ENCODE data around the gene P4HA1. TPM values are rescaled to one million over a fixed set of nuclear protein-coding genes. Genes with fewer than 3 reads are reported as not detected.
"Not testable (repeated sequence)": the region's sequence is repeated elsewhere in the genome, so short reads cannot be mapped to it uniquely, and the experiment has no call there.

The P4HA1 gene
- 54.8 TPM for total RNA-seq
- long read RNA-seq, transcript P4HA1-202 (15 exons, 2,727 nt), result major isoform, 41 of 84 reads
- long read RNA-seq, transcript P4HA1-203 (15 exons, 2,727 nt), result minor isoform, 21 of 84 reads
- long read RNA-seq, partial matches to known transcripts, result 10 of 84 reads
- long read RNA-seq, other reads (novel, unspliced or antisense), result 12 of 84 reads

DNA sequence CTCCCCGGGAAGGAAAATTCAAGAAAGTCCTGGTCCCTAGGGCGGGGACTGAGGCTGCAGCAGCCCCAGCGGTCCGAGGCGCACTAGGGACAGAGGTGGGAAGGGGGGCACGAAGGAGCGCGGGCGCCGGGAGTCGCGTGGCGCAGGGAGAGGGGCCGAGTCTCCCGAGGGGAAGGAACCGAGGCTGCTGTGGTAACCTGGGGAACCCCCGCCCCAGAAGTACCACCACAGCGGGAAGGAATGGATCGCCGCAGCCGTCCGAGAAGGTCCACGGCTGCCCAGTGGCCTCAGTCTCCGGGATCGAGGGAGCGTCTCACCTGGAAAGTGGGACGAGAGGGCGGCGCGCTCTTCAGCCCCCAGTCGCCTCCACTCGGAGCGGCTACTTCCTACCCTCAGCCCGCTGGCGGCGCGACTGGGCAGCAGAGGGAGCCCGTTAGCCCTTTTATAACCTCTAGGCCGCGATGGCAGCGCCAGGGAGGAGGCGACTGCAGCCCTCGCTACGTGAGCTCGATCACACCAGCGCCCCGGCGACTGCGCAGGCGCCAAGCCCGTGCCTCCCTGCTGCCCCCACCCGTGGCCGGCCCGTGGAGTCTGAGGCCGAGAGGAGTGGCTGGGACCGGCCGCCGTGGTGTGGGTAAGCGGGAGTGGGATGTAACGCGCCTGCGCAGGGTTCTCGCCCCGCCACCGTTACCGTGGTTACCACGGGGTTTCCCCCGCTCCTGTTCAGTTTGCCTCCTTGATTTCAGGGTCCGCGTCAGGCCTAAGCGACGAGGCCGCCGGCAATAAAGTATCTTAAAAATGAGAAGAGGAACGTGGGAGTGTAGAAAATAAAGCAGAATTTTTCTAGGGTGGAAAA lies at the start of gene P4HA1:
Gene P4HA1, minus strand, starts transcription at position 418 of the 856 bp plus-strand sequence. CDS start 21,983 bp downstream, outside the sequence.
- intact Hi-C loops (cut with DNase I), result loop anchor here (1.0 to 2.0 kb wide), 3 partner anchors 14 to 72 kb away; partner anchors contain the start of genes ECD, FAM149B1 and NUDT13
- DNase-seq (ENCODE audit: low spot score), result peak; percentile 99

- no peak for DNase-seq (ENCODE audit: low spot score)
- intact Hi-C loops (cut with DNase I), result no loop called here
These were observed 44.9 kb upstream of the P4HA1 start for GRCh38 chr10:73141603-73142002.

- intact Hi-C loops (cut with DNase I), result no loop called here
- DNase-seq (ENCODE audit: low spot score), result no peak
These were observed 42.6 kb upstream of the P4HA1 start for GRCh38 chr10:73139251-73139650.

- DNase-seq (ENCODE audit: low spot score), result no peak
- intact Hi-C loops (cut with DNase I), result no loop called here
These were observed 40.0 kb upstream of the P4HA1 start for GRCh38 chr10:73136627-73137026.

DNA sequence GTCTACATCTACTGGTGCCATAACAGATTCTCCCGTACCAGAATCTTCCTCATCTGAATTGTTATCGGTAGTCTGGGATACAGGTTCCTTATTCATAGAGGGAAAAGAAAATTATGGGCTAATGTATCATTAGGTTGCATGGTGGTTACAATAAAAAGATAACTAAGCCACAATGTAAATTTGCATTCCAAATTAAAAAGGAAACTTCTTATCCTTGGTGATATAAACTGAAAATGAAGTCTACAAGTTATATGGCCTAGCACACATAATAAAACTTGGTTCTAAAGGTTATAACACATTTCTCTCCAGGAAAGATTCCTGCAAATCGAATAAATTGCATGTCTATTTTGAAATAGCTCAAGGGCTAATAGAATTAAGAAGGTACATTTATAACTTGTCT lies 38.1 kb upstream of the P4HA1 start:
- DNase-seq (ENCODE audit: low spot score), result no peak
- intact Hi-C loops (cut with DNase I), result no loop called here

DNA sequence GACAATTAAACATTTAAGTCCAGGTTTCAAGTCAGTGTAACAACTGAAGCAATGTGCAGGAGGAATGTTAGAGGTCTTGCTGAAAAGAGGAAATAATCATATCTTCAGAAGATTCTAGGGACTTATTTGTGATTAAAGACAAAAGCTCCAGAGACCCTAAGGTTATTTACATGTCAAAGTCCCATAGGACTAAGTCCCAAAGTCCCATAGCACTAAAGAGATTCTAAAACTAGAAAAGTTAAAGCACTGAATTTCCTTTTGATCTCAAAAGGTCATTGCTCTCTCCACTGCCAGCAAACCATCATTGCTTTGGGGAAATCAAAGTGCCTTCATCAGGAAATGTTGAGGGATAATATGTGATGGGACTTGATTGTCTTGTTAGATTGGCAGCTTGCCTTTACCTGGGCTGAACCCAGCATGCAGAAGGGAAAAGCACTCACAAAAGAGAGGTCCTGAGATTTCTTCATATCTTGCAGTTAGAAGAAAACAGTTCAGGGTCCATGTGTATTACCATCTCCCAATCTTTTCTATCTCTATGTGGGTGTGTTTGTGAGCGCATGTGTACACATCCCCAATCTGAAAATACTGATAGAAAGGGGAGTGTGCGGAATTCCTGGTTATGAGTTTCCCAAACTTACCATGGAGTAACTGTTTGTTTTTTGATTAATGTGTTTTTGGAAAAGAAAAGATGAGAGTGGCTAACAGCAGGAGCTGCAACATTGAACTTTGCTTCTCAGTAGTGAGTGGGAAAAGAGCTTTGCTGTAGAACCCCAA lies 35.4 kb upstream of the P4HA1 start:
- no peak for DNase-seq (ENCODE audit: low spot score)
- intact Hi-C loops (cut with DNase I), result no loop called here

- no peak for DNase-seq (ENCODE audit: low spot score)
- intact Hi-C loops (cut with DNase I), result no loop called here
These were observed 34.6 kb upstream of the P4HA1 start for GRCh38 chr10:73131301-73131700.

GRCh38 chr10:73126343-73126742 lies 29.7 kb upstream of the P4HA1 start:
- DNase-seq (ENCODE audit: low spot score), result no peak
- intact Hi-C loops (cut with DNase I), result no loop called here

DNA sequence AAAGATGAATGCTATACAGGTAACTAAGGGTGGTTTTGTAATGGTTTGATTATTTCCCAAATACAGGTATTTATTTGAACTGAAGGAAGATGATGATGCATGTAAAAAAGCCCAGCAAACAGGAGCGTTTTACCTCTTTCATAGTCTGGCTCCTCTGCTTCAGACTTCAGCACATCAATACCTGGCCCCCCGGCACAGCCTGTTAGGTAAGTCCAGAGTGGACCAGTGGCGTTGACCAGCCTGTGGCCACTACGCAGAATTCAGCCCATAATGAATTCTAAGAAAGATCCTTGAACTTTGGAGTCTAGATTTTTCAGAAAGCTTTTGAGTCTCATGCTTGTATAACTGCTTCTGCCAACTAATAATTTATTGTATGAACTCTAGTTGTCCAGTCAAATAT lies 23.3 kb upstream of the P4HA1 start:
- no peak for DNase-seq (ENCODE audit: low spot score)
- intact Hi-C loops (cut with DNase I), result no loop called here

DNA sequence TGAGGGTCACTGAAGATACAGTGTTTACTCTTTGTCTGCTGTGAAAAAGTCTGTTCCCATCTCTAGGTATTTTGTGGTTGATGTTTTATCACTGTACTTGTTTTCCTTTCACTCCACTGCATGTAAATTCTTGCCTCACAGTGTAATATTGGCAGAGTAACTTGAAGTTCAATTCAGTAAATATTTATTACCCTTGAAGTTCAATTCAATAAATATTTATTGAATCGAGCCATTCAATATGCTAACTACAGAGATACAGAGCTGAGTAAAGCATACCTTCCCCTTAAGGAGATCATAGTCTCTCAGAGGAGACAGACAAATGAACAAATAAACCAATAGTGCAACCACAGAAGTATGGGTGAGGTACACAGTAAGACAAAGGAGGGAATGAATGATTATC lies 22.8 kb upstream of the P4HA1 start:
- no peak for DNase-seq (ENCODE audit: low spot score)
- intact Hi-C loops (cut with DNase I), result no loop called here

GRCh38 chr10:73117976-73118743 lies 21.5 kb upstream of the P4HA1 start:
- intact Hi-C loops (cut with DNase I), result no loop called here

DNA sequence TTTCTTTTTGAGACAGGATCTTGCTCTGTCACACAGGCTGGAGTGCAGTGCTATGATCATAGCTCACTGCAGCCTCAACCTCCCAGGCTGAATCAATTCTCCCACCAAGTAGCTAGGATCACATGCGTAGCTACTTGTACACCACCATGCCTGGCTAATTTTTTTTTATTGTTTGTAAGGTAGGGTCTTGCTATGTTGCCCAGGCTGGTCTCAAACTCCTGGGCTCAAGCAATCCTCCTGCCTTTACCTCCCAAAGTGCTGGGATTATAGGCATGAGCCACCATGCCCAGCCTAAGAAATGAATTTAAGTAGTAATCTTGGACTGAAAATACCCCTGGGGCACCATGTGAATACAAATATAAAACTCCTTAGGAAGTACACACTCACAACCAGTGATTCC lies 19.4 kb upstream of the P4HA1 start:
- no peak for DNase-seq (ENCODE audit: low spot score)
- intact Hi-C loops (cut with DNase I), result no loop called here

More at GRCh38 chr10:73117976-73118743, 21.5 kb upstream of the P4HA1 start:
- DNase-seq (ENCODE audit: low spot score), result no peak

DNA sequence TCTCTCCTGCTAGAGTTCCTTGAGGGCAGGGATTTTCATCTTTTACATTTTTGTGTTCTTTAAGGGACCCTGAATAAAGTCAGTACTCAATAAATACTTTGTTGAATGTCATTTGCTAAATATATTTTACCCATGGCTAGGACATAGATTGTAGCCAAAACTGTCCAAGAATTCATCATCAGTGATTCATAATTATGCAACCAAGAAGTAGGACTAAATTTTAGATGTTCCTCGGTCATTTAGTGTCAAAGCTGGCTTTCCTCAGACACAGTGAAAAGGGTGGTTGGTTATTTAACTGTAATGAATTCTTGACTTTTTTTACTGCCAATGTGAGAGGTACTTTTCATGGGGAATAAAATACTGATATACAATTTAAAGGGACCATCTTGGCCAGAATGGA lies 16.9 kb upstream of the P4HA1 start:
- intact Hi-C loops (cut with DNase I), result loop anchor here (5.0 kb wide), 1 partner anchor 54 kb away; the partner anchor contains the start of genes ECD and FAM149B1
- no peak for DNase-seq (ENCODE audit: low spot score)

DNA sequence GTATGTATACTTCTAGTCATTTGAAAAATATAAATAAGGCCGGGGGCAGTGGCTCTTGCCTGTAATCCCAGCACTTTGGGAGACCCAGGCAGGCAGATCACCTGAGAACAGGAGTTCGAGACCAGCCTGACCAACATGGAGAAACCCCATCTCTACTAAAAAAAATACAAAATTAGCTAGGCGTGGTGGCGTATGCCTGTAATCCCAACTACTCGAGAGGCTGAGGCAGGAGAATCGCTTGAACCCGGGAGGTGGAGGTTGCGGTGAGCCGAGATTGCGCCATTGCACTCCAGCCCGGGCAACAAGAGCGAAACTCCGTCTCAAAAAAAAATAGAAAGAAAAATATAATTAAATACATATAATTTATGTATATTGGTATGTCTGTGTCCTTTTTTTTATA lies 15.4 kb upstream of the P4HA1 start:
- intact Hi-C loops (cut with DNase I), result loop anchor here (5.0 kb wide), 1 partner anchor 55 kb away; the partner anchor contains the start of genes ECD and FAM149B1

DNA sequence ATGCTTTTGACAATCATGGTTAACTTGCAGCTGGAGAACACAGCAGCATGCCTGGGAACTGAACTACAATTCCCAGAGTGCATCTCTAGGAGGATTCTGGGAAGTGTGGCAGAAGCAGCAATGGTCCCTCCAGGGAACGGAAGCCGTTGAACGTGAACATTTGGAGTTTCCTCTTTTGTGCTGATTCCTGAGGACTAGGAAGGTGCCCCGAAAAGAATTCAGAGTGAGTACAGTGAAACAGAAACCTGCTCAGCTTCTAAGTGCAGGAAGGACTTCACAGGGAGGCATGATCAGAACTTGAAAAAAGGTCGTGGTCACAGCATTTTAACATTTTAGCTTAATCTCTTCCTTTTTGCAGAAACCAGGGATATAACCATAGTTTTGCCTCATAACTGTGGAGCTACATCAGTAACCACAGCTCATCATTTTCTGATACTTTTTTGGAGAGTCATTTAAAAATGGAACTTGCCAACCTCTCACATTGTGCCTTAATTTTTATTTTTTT lies 13.7 kb upstream of the P4HA1 start, which contains the start of gene NUDT13:
Gene NUDT13, plus strand, starts transcription at position 111 of the 505 bp plus-strand sequence. CDS start 3,911 bp downstream, outside the sequence.
- intact Hi-C loops (cut with DNase I), result loop anchor here (2.0 to 5.0 kb wide), 2 partner anchors 14 to 57 kb away; partner anchors contain the start of genes ECD, FAM149B1 and P4HA1
- DNase-seq (ENCODE audit: low spot score), result peak; percentile 88

More for the DNA sequence above, 15.4 kb upstream of the P4HA1 start:
- not testable (repeated sequence) for DNase-seq (ENCODE audit: low spot score)

DNA sequence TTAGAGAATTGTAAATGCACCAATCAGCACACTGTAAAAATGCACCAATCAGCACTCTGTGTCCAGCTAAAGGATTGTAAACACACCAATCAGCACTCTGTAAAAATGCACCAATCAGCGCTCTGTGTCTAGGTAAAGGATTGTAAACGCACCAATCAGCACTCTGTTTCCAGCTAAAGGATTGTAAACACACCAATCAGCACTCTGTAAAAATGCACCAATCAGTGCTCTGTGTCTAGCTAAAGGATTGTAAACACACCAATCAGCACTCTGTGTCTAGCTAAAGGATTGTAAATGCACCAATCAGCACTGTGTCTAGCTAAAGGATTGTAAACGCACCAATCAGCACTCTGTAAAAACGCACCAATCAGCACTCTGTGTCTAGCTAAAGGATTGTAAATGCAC lies 12.6 kb upstream of the P4HA1 start:
- DNase-seq (ENCODE audit: low spot score); intact Hi-C loops (cut with DNase I): not testable (repeated sequence)

GRCh38 chr10:73106301-73106700 lies 9.6 kb upstream of the P4HA1 start:
- intact Hi-C loops (cut with DNase I), result no loop called here
- no peak for DNase-seq (ENCODE audit: low spot score)

GRCh38 chr10:73099141-73099540 lies 2.5 kb upstream of the P4HA1 start:
- no peak for DNase-seq (ENCODE audit: low spot score)
- intact Hi-C loops (cut with DNase I), result no loop called here

DNA sequence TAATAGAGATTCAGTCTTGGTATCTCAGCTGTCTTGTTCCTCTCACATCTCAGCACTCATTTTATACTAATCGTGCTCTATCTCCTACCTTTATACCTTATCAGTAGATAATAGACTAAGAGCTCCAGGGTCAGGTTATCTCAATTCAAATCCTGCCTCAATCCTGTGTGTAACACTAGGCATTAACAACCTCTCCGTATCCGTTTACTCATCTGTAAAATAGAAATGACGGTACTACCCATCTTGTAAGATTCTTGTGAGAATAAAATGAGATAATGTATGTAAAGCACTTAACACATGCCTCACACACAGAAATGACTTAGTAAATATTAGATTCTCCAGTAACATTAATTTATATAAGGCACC lies 622 bp upstream of the P4HA1 start:
- no peak for DNase-seq (ENCODE audit: low spot score)
- intact Hi-C loops (cut with DNase I), result loop anchor here (2.0 kb wide), 2 partner anchors 14 to 72 kb away; partner anchors contain the start of genes ECD, FAM149B1 and NUDT13

Data from cardiac septum (tissue), 1 donor.